ENCODE measurements around the gene RPL15.
"Not testable (repeated sequence)": the region's sequence is repeated elsewhere in the genome, so short reads cannot be mapped to it uniquely, and the experiment has no call there.

RPL15 gene

DNA sequence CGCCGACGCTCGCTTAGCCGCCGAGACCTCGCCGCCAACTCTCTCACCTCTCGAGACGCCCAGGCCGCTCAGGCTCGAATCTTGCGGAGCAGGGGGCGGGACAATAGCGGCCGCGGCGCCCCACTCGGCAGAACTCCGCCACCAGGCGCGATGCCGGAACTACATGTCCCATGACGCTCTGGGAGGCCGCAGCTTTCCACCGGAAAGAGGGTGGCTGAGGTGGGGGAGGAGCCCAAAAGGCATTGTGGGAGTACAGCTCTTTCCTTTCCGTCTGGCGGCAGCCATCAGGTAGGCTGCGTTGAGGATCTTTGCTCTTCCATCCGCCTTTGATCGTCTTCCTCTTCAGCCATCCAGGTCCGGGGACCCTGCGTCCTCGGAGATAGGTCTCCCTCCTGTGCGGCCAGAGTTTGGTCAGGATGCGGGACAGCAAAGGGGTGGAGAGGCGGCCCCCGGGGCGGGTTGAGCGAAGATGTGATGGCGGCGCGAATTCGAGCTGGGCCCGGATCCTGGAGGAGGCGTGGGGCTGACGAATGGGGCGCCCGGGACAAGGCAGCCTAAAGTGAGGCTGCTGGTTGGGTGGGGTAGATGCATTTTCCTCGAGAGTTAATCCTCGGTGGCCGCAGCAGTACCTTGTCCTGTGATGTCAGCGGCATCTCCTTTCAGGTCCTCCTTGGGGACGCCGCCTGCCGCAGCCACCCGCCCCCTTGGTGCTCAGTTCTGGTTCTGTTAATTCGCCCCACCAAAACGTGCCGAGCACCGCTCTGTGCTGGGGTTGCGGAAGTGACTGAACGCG, at the start of gene RPL15, which contains the start of gene NKIRAS1:
RPL15 (plus strand) TSS at position 247 of the 793 bp plus-strand sequence. CDS start 728 bp downstream, outside the sequence.
NKIRAS1 (minus strand) TSS at position 105 of the 793 bp plus-strand sequence. CDS start 6,086 bp downstream, outside the sequence.
- peak; percentile 94 for DNase-seq

DNA sequence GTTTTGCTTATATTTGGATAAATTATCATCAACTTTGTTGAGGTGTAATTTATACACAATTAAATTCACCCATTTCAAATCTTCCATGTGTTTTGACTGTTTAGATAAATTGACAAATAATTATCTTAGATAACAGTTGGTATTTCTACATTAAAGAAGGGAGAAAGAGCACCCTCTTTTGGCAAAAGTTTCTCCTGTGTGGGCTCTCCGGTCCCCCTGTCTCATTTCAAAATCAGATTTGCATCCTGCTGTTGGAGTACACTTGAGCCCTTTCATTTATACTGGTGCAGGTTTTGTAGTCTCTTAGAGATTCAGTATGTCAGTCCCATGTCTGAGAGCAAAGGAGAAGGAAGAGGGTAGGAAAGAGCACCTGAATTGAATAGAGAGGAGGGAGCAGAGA, 49.5 kb upstream of the RPL15 start:
- no peak for DNase-seq

DNA sequence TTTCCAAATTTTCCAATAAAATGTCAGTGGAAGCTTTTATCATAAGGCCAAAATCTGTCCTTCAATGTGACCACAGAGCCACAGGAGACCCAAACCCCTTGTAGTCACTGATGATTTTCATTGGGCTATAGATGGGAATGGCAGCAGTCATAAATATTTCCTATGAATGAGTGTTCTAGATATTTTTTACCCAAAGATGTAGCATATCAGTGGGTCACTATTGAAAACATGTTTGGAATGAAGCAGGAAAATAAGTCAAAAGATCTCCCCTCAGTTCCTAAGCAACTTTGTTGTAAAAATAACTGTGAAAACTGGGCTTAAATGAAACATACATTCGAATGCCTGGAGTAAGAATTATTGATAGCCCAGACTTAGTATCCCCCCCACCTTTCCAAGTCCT, 49.1 kb upstream of the RPL15 start:
- no peak for DNase-seq

DNA sequence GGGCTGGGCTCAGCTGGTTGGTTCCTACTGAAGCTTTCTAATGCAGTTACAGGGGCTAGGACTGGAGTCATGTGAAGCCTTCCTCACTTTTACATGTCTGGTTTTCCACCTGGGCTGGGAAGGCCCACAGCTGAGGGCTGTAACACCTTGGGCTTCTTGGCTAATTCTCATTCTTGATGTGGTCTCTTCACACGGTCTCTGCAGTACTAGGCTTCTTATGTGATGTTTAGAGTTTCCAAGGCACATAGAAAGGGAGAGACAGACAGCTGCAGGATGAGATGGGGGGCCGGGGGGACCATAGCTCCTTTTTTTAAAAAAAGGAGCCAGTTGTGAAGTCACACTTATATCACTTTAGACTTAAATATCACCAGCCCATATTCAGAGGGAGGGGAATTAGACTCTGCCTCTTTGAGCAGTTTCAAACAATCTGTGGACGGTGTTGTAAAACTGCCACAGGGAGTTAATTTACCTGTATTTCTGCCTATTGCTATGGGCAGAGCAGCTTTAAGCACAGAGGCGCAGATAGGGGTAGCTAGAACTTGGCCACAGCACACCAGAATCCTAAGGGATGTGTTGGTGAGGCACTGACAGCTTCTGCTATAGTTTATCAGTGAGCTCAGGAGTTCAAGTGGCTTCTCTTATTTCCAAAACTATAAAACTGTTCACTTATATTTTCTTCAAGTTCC, 46.8 kb upstream of the RPL15 start:
- no peak for DNase-seq

DNA sequence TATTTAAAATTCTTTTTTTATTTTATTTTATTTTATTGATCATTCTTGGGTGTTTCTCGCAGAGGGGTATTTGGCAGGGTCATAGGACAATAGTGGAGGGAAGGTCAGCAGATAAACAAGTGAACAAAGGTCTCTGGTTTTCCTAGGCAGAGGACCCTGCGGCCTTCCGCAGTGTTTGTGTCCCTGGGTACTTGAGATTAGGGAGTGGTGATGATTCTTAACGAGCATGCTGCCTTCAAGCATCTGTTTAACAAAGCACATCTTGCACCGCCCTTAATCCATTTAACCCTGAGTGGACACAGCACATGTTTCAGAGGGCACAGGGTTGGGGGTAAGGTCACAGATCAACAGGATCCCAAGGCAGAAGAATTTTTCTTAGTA, 46.3 kb upstream of the RPL15 start:
- DNase-seq, result not testable (repeated sequence)

DNA sequence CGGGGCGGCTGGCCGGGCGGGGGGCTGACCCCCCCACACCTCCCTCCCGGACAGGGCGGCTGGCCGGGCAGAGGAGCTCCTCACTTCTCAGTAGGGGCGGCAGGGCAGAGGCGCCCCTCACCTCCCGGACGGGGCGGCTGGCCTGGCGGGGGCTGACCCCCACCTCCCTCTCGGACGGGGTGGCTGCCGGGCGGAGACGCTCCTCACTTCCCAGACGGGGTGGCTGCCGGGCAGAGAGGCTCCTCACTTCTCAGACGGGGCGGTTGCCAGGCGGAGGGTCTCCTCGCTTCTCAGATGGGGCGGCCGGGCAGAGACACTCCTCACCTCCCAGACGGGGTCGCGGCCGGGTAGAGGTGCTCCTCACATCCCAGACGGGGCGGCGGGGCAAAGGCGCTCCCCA, 45.6 kb upstream of the RPL15 start:
- DNase-seq, result not testable (repeated sequence)

DNA sequence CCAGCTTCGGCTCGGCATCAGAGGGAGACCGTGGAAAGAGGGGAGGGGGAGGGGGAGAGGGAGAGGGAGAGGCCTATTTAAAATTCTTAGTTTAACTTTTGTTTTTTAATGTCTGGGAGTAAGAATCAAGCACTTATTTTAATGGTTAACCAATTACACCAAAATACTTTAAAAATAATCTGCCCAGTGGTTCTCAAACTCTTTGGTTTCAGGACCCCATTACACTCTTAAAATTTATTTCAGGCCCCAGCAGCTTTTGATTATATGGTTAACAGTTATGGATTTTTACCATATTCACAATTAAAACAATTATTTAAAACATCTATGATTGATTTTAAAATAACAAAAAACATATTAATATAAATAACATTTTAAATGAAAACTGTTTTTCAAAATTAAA, 44.6 kb upstream of the RPL15 start:
- no peak for DNase-seq

DNA sequence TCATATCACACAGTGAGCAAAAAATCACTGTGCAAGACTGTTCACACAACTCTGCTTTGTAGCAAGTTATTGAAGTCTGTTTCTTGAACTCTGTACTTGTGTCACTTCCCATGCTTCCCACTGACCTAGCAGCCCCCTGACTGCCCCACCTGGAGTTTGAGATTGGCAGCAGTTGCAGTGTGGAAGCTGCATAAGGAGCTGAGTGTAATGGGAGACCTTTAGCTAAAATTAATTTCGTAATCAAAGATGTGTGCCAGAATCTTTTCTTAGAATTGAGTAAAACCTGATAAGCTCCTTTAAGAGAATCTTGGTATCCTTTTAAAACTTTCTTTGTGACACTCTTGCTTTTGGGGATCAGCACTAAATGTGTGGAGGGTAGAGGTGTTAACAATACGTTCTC, 43.0 kb upstream of the RPL15 start:
- no peak for DNase-seq

DNA sequence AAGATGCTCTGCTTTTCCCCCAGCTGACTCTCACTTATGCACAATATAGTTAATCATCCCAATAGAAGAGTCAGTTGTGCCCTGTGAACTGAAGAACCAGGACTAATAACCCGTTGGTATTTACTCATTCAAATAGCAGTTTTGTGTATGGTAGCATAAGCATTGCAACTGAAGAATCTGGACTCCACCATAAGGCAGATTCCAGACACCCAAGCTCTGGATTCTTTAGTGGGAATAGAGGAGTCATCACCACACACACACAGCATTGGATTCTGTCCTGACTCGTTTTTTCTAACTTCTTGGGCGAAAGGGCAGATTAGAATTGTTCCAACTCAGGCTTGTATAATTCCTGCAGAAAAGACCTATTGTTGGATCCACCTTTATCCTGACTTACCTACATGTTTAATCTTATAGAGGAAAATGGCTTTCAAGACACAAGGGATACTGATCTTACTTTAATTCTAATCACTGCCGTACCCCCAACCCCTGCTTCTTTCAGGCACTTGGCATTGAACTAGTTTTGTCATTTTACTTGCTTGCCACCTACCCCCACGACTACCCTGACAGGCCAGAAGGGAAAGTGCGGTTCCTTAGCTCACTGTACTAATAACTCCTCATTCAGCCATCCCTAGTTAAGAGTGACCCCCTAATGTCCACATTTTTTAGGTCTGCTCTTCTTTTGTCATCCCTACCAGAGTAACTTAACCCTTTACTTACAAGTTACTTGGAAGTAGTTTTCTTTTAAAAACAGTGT, 42.4 kb upstream of the RPL15 start:
- DNase-seq, result no peak

DNA sequence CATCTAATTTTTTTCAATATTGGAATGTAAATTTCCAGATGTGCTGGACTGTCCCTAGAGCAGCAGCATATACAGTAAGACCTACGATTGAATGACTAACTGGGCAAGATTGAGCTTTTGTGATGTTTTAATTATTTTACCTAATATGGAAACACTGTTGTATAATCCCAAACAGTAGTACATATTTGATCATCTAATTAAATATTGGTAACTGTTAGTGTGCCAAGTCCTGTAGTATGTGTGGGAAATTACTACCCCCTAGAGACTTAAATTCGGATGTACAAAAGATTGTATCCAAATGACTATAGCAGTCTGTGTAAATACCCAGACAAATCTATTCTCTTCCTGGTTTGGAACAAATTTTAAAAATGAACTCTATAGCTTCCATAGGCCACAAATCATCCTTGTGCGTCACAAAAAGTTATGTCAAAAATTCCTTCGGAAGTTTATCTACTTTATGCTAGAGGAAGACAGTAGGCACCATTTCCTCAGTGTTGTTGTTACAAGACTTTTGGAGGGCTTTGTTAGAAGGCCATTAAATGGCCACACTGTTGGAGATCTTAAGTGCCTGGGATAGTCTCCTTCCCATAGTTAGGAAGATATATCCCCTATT, 41.7 kb upstream of the RPL15 start:
- no peak for DNase-seq

DNA sequence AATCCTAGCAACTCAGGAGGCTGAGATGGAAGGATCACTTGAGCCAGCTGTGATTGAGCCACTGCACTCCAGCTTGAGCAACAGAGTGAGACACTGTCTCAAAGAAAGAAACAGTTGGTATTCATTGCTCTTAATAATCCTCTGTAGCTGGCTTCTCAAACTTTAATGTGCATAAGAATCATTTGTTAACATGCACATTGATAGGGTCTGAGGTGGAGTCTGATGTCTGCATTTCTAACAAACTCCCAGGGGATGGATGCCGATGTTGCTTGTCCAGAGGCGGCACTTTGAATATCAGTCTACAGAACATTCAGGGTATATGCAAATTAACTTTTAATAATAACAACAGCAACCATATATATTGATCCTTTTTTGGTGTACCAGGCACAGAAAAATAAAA, 40.0 kb upstream of the RPL15 start:
- DNase-seq, result no peak

DNA sequence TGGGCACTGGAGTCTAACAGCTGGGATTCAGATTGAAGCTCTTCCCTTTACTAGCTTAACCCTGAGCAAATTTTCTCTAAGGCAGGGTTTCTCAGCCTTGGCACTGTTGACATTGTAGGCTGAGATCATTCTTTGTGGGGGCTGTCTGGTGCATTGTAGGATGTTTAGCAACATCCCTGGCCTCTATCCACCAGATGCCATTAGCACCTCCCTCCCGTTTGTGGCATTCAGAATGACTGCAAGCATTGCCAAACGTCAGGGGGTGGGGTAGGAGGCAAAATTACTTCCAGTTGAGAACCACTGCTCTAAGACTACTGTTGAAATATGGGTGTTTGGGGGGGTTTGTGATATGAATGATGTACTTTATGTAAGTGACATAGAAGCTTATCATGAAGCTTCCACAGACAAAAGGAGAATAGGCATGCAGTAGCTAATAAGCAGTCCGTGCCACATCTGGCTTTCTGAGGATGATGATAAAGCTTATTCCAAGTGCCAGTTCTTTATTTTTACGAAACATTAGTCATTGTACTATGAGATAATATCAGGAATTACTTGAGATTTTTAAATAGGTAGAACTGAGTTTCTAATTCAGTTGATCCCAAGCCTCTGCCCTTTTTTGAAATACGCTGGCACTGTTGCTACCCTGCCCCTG, 39.5 kb upstream of the RPL15 start:
- DNase-seq, result no peak

DNA sequence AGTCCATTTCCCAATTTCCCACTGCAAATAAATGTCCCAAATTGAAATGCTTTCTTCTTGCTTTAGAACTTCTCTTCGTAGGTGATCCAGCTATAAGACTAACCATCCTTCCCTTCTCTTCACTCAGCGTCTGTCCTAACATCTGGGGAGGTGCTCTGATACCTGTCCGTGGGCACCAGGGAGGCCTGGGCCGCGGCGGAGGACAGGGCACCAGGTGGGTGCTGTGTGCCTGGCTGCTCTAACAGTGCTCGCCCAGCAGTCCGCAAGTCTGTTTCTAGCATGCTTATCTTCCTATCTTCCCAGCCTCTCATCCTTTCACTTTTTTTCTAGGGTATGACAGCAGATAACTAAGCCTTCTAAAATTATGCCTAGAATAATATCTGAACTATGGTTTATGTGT, 37.4 kb upstream of the RPL15 start:
- DNase-seq, result no peak

DNA sequence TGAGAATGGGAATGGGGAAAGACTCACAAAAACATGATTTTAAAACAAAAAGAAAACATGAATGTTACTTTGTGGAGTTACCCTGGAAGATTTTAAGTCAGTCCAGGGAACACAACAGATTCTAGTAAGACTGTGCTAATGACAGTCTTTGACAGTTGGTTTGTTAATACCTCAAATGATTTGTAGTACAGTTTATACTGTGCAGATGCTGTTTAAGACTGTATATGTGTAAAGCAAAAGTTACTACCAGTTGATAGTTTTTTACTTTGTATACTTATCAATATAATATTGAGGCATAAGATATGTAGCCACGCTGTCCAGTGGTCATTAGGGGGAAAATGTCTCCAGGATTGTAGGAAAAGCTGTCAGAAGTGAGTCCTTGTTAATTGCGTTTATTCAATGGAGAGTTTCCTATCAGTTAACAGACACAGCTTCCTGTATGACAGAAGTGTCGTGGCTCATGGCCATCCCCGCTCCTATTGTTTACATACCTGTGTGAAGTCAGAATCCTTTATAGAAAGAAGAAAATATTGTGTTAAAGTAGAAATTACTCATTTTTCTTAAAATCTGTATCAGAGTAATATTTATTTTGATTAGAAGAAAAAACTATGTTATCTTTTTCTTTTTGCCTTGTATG, 36.1 kb upstream of the RPL15 start:
- no peak for DNase-seq

DNA sequence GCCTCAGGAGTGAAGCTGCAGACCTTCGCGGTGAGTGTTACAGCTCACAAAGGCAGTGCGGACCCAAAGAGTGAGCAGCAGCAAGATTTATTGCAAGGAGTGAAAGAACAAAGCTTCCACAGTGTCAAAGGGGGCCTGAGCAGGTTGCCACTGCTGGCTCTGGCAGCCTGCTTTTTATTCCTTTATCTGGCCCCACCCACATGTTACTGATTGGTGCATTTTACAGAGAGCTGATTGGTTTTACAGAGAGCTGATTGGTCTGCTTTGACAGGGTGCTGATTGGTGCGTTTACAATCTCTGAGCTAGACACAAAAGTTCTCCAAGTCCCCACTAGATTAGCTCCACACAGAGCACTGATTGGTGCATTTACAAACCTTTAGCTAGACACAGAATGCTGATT, 34.9 kb upstream of the RPL15 start:
- DNase-seq, result not testable (repeated sequence)

DNA sequence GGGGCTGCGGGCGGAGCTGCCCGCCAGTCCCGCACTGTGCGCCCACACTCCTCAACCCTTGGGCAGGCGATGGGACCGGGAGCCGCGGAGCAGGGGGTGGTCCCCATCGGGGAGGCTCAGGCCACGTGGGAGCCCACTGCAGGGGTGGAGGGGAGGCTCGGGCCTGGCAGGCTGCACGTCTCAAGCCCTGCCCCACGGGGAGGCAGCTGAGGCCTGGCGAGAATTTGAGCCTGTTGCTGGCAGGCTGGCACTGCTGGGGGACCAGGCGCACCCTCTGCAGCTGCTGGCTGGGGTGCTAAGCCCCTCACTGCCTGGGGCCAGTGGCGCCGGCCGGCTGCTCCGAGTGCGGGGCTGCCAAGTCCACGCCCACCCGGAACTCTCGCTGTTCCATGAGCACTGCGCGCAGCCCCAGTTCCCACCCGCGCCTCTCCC, 34.4 kb upstream of the RPL15 start:
- DNase-seq, result no peak

DNA sequence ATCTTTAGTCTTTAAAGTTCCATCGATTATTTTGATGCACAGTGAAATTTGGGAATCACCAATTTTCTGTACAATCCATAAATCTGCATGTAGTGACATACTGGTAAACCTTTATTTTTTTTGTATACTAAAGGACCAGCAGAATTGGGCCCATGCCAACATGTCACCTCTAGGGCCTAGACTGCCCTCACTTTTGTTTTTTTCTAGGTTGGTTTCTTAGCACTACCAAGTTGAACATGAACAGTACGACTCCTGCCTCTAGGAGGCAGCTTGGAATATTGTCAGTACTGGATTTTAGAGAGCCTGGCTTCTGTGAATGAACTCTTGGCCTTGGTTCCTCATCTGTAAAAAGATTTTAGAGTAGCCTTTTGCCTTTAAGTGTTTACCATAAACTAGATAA, 32.5 kb upstream of the RPL15 start:
- no peak for DNase-seq

DNA sequence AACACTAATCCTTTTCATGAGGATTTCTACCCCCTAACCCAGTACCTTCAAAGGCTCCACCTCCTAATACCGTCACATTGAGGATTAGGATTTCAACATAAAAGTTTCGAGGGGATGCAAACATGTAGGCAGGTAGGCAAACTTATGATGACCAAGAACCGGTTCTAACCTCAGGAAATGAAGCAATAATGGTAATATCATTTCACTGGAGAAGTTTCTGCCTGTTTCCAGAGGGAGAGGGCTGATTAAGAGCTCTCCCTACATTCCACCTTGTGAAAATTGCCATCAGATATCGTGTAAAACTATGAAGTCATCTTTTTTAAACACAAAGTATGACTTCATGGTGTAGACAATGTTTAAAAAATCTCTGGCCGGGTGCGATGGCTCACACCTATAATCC, 31.7 kb upstream of the RPL15 start:
- DNase-seq, result no peak

DNA sequence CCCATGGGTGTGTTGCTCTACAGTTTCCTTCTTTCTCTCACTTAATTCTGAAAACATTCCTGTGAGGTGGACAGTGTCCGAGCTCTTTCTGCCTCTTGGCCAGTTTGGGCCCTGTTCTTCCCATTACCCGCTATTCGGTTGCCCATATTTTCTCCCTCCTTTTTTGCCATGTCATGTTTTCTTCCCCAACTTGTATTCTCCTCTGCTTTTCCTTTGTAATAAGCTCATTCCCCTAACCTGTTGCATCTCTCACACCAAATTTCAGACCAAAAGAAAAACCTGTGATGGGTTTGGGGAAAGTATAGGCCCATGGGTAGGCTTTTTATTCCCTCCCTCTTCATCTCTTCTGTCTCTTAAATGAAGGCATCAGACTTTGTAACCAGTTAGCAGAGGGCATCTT, 30.6 kb upstream of the RPL15 start:
- no peak for DNase-seq

DNA sequence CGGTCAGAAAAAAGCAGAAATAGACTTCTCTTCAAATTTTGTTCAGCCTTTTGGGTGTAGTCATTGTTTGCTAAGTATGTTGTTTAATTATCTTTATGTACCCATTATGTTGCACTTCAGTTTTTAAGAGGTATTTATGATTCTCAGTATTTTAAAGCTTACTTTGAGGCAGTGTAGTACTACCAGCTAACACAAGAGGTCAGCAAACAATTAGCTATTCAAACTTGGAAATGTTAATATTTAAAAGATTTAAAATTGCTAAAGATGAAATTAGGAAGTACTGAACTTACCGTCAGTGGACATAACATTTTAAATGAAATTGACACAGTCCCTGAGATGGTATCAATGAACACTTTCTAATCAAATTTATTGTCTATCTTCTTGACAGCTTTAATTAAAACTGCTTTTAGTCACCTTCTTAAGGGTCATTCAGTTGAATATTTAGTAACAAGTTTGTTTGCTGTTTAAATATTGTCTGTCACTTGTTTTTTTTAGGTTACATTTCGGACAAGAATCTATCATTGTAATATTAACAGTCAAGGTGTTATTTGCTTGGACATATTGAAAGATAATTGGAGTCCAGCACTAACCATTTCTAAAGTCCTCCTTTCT, 28.2 kb upstream of the RPL15 start:
- no peak for DNase-seq

DNA sequence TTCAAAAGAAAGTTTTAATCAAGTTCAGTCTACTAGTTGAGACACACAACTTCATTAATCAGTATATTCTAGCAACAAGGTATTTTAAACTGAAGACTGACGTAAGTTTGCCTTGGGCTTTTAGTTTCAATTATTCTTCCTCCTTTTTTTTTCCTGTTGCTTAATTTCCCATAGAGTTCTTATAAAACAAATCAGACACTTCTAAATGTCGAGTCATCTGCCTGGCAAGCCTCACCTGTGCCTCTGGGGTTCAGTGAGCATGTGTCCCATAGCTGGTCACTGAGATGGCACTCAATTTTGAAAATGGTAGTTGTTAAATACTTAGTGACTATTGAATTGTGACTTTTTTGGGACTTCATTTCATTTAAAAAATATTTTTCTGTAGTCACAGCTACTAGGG, 27.5 kb upstream of the RPL15 start:
- no peak for DNase-seq

DNA sequence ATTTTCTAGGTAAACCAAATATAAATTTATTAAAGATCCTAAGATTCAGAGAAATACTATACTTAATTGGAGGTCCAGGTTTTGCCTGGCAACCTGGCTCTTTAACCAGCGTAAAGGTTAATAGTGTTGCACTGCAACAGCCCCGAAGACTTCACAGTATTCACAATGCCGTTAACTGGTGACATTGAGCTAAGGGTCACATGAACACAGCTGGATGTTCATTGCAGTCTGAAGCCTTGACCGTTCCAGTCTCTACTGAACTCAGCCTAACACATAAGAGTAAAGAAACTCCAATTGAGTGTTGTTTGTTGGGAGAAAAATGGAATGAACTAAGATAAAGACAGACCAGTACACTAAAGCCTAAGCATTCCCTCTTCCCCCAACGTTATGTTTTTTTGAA, 27.0 kb upstream of the RPL15 start:
- no peak for DNase-seq

Measured in NCI-H2227 treated with DMSO at 0.1 percent for 48 hours (cell line).